GM23338 (cell line): ENCODE data around the gene ARL2BP. TPM values are rescaled to one million over a fixed set of nuclear protein-coding genes. Genes with fewer than 3 reads are reported as not detected.

Source experiments
- ATAC-seq: fragments of 200-7000 bp; cut with Tn5 transposase; 3 replicates; pipeline ENCODE4 v1.9.1; 2020
- DNase-seq: peaks from one replicate; pipeline ENCODE4 v3.0.0-alpha.2; 2015; ENCODE audit warnings: low spot score
- H2AFZ ChIP-seq: fragments of 200-600 bp; sonication (generic); 2 replicates; pipeline ENCODE4 v1.8.0; 2016; ENCODE audit warnings: antibody characterized with exemption, mild to moderate bottlenecking, moderate library complexity
- H3F3A ChIP-seq: fragments of 200-600 bp; sonication (generic); replicated peaks from 2 replicates; pipeline ENCODE4 v1.8.0; 2017; ENCODE audit warnings: antibody characterized with exemption, mixed run types, low read depth
- H3K27ac ChIP-seq: fragments of 200-600 bp; sonication (generic); 2 replicates; pipeline ENCODE4 v1.6.1; 2016; ENCODE audit warnings: low read depth
- H3K27me3 ChIP-seq: fragments of 200-600 bp; sonication (generic); 2 replicates; pipeline ENCODE4 v1.8.0; 2016; ENCODE audit warnings: mild to moderate bottlenecking, mixed run types, moderate library complexity; ENCODE audit not compliant: insufficient read depth
- H3K36me3 ChIP-seq: fragments of 200-600 bp; sonication (generic); 2 replicates; pipeline ENCODE4 v1.8.0; 2016; ENCODE audit warnings: mild to moderate bottlenecking; ENCODE audit not compliant: insufficient read depth
- H3K4me1 ChIP-seq: fragments of 200-600 bp; sonication (generic); 2 replicates; pipeline ENCODE4 v1.8.0; 2016; ENCODE audit warnings: mild to moderate bottlenecking, moderate library complexity; ENCODE audit not compliant: insufficient read depth
- H3K4me2 ChIP-seq: fragments of 200-600 bp; sonication (generic); 2 replicates; pipeline ENCODE4 v1.7.1; 2017; ENCODE audit warnings: mixed run types
- H3K4me3 ChIP-seq: fragments of 200-600 bp; sonication (generic); 2 replicates; pipeline ENCODE4 v1.6.1; 2016; ENCODE audit warnings: mixed run types
- H3K79me2 ChIP-seq: fragments of 200-600 bp; sonication (generic); replicated peaks from 2 replicates; pipeline ENCODE4 v1.8.0; 2017; ENCODE audit warnings: mild to moderate bottlenecking; ENCODE audit not compliant: insufficient read depth
- H3K9me2 ChIP-seq: fragments of 200-600 bp; sonication (generic); 2 replicates; pipeline ENCODE4 v1.8.0; 2017; ENCODE audit not compliant: insufficient read depth
- H4K20me1 ChIP-seq: fragments of 200-600 bp; sonication (generic); replicated peaks from 2 replicates; pipeline ENCODE4 v1.8.0; 2017; ENCODE audit warnings: mild to moderate bottlenecking; ENCODE audit not compliant: insufficient read depth
- H3K27ac Mint-ChIP-seq: 2 replicates; pipeline ENCODE4 v1.8.0; 2020; ENCODE audit warnings: inconsistent platforms, mild to moderate bottlenecking, moderate library complexity, mixed read lengths
- H3K27me3 Mint-ChIP-seq: 3 replicates; pipeline ENCODE4 v1.8.0; 2022; ENCODE audit warnings: low read depth, mild to moderate bottlenecking, moderate library complexity, mixed read lengths, inconsistent platforms; ENCODE audit not compliant: insufficient read depth, poor library complexity
- H3K36me3 Mint-ChIP-seq: 3 replicates; pipeline ENCODE4 v1.8.0; 2021; ENCODE audit warnings: low read depth, mild to moderate bottlenecking, inconsistent platforms, moderate library complexity, mixed read lengths
- H3K4me1 Mint-ChIP-seq: 3 replicates; pipeline ENCODE4 v1.8.0; 2020; ENCODE audit warnings: mild to moderate bottlenecking, inconsistent platforms, mixed read lengths
- H3K4me3 Mint-ChIP-seq: 3 replicates; pipeline ENCODE4 v1.8.0; 2021; ENCODE audit warnings: moderate library complexity, mild to moderate bottlenecking, inconsistent platforms, mixed read lengths
- H3K9me3 Mint-ChIP-seq: 3 replicates; pipeline ENCODE4 v1.8.0; 2020; ENCODE audit warnings: moderate library complexity, mild to moderate bottlenecking, inconsistent platforms, mixed read lengths
- CREB1 ChIP-seq: fragments of 250-450 bp; sonication (Bioruptor Pico); IDR thresholded peaks from 2 replicates; pipeline ENCODE4 v1.5.0; 2020; ENCODE audit warnings: low read depth, mild to moderate bottlenecking, moderate library complexity
- CTCF ChIP-seq, 2 experiments: fragments of 200-600 bp in 1 of 2; sonication (generic) in 1 of 2; conservative IDR thresholded peaks; 2 replicates each; pipeline versions ENCODE4 v1.5.1 to v1.6.1; 2016 to 2017; ENCODE audit warnings: antibody characterized with exemption in 2 of 2, low read depth in 2 of 2, mild to moderate bottlenecking in 2 of 2, moderate library complexity in 1 of 2
- ETS1 ChIP-seq: IDR thresholded peaks from 2 replicates; pipeline ENCODE4 v1.6.1; 2016; ENCODE audit warnings: antibody characterized with exemption
- EZH2 ChIP-seq: fragments of 200-600 bp; sonication (generic); IDR thresholded peaks from one replicate; pipeline ENCODE4 v1.8.0; 2017; ENCODE audit warnings: antibody characterized with exemption, mild to moderate bottlenecking, low read depth; ENCODE audit not compliant: unreplicated experiment
- EZH2phosphoT487 ChIP-seq: fragments of 200-600 bp; sonication (generic); IDR thresholded peaks from one replicate; pipeline ENCODE4 v1.8.1; 2018; ENCODE audit warnings: antibody characterized with exemption; ENCODE audit not compliant: unreplicated experiment
- JUNB ChIP-seq: IDR thresholded peaks from one replicate; pipeline ENCODE4 v1.6.1; 2016; ENCODE audit warnings: antibody characterized with exemption; ENCODE audit not compliant: unreplicated experiment
- NANOG ChIP-seq: IDR thresholded peaks from 2 replicates; pipeline ENCODE4 v1.6.1; 2016; ENCODE audit warnings: antibody characterized with exemption, borderline replicate concordance
- POLR2AphosphoS5 ChIP-seq: IDR thresholded peaks from 2 replicates; pipeline ENCODE4 v1.6.1; 2016; ENCODE audit warnings: antibody characterized with exemption, low read depth
- REST ChIP-seq: IDR thresholded peaks from one replicate; pipeline ENCODE4 v1.6.1; 2018; ENCODE audit warnings: antibody characterized with exemption; ENCODE audit not compliant: unreplicated experiment
- STAT1 ChIP-seq: IDR thresholded peaks from one replicate; pipeline ENCODE4 v1.6.1; 2016; ENCODE audit warnings: antibody characterized with exemption; ENCODE audit not compliant: unreplicated experiment
- ZNF114 ChIP-seq: fragments of 250-450 bp; sonication (Bioruptor Pico); IDR thresholded peaks from 2 replicates; pipeline ENCODE4 v1.5.0; 2020; ENCODE audit warnings: mild to moderate bottlenecking, moderate library complexity
- ZNF331 ChIP-seq: fragments of 250-450 bp; sonication (Bioruptor Pico); IDR thresholded peaks from 2 replicates; pipeline ENCODE4 v1.5.0; 2020; ENCODE audit warnings: low read depth, mild to moderate bottlenecking, moderate library complexity
- ZNF462 ChIP-seq: fragments of 250-450 bp; sonication (Bioruptor Pico); IDR thresholded peaks from 2 replicates; pipeline ENCODE4 v1.5.0; 2020; ENCODE audit warnings: mild to moderate bottlenecking, moderate library complexity
- polyA plus RNA-seq: library from polyadenylated mRNA; unstranded; fragments of >200 nt; fragmentation: Nextera tagmentation; extraction: Ambion mirVana; gene quantifications from 2 replicates; pipeline ENCODE4 v1.2.1, GENCODE V29; 2016
- total RNA-seq: library from RNA; depleted of rRNA; stranded (reverse); fragments of >200 nt; shearing (Covaris generic); gene quantifications from 2 replicates; pipeline ENCODE4 v1.2.3, GENCODE V29; 2014

Gene ARL2BP
- total and polyA plus RNA-seq, 2 experiments from 2014 or later: 10.3 to 13.4 TPM

- TF ChIP-seq ZNF462 (CRISPR knock-in tag) (no peak), NANOG (no peak), EZH2 (no peak), ZNF114 (CRISPR knock-in tag) (no peak), CREB1 (CRISPR knock-in tag) (no peak), ETS1 (no peak), CTCF (conservative IDR thresholded peaks at IDR 0.05; ENCODE audit: low read depth in 2 of 2) (no peak), STAT1 (no peak), JUNB (no peak), EZH2phosphoT487 (no peak), ZNF331 (CRISPR knock-in tag) (no peak), REST (no peak), POLR2AphosphoS5 (no peak)
- no peak overlapping the region for H3K27ac Mint-ChIP-seq
- H3K27me3 Mint-ChIP-seq: peaks cover 11% of the 10 kb centered on the region
- no peak for ATAC-seq
- peaks cover 16% of the 10 kb centered on the region for H3K4me1 Mint-ChIP-seq
- Histone ChIP-seq H2AFZ (no peak overlapping the region), H3K36me3 (no peaks in the 10 kb centered on the region), H3K4me2 (no peak overlapping the region), H3K4me1 (0 out of 2 replicates have a peak, but pooled peaks cover 6% of the 10 kb centered on the region), H3K27ac (no peak overlapping the region), H3K9me2 (no peaks in the 10 kb centered on the region), H3K79me2 (no peaks in the 10 kb centered on the region), H3F3A (no peaks in the 10 kb centered on the region), H4K20me1 (no peaks in the 10 kb centered on the region), H3K4me3 (no peak overlapping the region), H3K27me3 (no peaks in the 10 kb centered on the region)
- no peak for DNase-seq
- no peak overlapping the region for H3K4me3 Mint-ChIP-seq
- no peaks in the 10 kb centered on the region for H3K9me3 Mint-ChIP-seq
- H3K36me3 Mint-ChIP-seq: no peaks in the 10 kb centered on the region
These were observed 21.6 kb downstream of the ARL2BP start for GRCh38 chr16:57266531-57267260.
